ENCODE measurements around the gene TNNI3. TPM values are rescaled to one million over a fixed set of nuclear protein-coding genes. Genes with fewer than 3 reads are reported as not detected.

TNNI3 gene
- total and polyA plus RNA-seq, 10 of the 15 experiments (the other 5 are each of a cell fraction or from before 2014, with no cell fraction given), result not detected

DNA sequence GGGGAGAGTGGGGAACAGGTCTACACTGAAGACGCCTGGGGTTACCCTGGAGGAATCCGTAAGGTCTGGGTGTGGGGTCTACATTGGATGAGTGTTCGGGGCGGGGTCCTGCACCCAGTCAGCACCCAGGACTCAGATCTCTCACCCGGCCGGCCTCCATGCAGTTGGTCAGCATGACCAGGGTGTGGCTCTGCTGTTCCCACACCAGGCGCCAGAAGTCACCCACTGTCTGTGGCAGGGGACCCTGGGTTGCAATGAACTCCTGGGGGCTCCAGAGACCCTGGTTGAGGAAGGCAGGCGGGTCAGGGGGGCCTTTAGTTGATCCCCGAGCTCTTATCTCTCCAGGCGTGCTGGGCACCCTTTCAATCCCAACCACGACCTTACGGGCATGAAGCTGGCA lies 28.5 kb upstream of the TNNI3 start (continued):
- no peak for TF ChIP-seq NR2C2 (IDR thresholded peaks at IDR 0.05; ENCODE audit: borderline replicate concordance, control insufficient read depth, insufficient read length, low read depth)

DNA sequence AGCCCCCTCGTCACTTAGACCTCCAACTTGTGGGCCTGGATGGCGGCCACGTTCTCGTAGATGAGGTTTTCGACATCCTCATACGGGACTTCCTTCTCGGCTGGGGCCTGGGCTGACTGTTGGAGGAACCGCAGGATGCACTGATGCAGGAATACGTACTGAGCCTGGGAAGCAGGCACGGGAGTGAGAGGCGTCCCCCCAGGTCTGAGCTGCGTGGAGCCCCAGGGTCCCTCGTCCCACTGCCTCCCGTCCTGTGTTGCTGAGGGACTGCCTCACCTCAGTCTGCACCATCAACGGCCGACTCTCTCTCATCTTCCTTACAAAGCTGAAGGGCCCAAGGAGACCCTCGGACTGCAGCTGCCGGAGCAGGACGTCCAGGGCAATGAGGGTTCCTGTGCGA lies 24.2 kb upstream of the TNNI3 start:
- Histone ChIP-seq H3K9me3 (replicated peaks; ENCODE audit: control insufficient read depth, insufficient read depth, low read length) (no peaks in the 10 kb centered on the region), H3K4me3 (no peak overlapping the region), H3K27ac (ENCODE audit: control insufficient read depth, insufficient read depth) (no peak overlapping the region), H3K79me2 (ENCODE audit: control insufficient read depth, insufficient read depth, low read length) (no peaks in the 10 kb centered on the region), H3K4me2 (ENCODE audit: control insufficient read depth, insufficient read depth) (no peak overlapping the region), H3K4me1 (ENCODE audit: control insufficient read depth, insufficient read depth, low read length) (peaks cover 12% of the 10 kb centered on the region), H3K9ac (ENCODE audit: control insufficient read depth, insufficient read depth, low read length) (no peak overlapping the region), H4K20me1 (ENCODE audit: control insufficient read depth, insufficient read depth) (no peaks in the 10 kb centered on the region), H2AFZ (ENCODE audit: control insufficient read depth, low read depth, low read length) (no peak overlapping the region), H3K36me3 (ENCODE audit: control insufficient read depth in 2 of 2, insufficient read depth in 2 of 2, low read length in 1 of 2) (no peaks in the 10 kb centered on the region), H3K27me3 (replicated peaks in 1 of 2; ENCODE audit: control insufficient read depth in 2 of 2, insufficient read depth in 2 of 2, low read length in 1 of 2) (no peaks in the 10 kb centered on the region; a peak in 1 of 4 replicates)
- no peak for FAIRE-seq
- ATAC-seq, result no peak
- POLR2A ChIA-PET, result no interaction called here
- DNase-seq (ENCODE audit: low read depth, low spot score), result no peak
- BruUV-seq (replicated peaks), result no TSS peak
- TF ChIP-seq, protein P1, sequence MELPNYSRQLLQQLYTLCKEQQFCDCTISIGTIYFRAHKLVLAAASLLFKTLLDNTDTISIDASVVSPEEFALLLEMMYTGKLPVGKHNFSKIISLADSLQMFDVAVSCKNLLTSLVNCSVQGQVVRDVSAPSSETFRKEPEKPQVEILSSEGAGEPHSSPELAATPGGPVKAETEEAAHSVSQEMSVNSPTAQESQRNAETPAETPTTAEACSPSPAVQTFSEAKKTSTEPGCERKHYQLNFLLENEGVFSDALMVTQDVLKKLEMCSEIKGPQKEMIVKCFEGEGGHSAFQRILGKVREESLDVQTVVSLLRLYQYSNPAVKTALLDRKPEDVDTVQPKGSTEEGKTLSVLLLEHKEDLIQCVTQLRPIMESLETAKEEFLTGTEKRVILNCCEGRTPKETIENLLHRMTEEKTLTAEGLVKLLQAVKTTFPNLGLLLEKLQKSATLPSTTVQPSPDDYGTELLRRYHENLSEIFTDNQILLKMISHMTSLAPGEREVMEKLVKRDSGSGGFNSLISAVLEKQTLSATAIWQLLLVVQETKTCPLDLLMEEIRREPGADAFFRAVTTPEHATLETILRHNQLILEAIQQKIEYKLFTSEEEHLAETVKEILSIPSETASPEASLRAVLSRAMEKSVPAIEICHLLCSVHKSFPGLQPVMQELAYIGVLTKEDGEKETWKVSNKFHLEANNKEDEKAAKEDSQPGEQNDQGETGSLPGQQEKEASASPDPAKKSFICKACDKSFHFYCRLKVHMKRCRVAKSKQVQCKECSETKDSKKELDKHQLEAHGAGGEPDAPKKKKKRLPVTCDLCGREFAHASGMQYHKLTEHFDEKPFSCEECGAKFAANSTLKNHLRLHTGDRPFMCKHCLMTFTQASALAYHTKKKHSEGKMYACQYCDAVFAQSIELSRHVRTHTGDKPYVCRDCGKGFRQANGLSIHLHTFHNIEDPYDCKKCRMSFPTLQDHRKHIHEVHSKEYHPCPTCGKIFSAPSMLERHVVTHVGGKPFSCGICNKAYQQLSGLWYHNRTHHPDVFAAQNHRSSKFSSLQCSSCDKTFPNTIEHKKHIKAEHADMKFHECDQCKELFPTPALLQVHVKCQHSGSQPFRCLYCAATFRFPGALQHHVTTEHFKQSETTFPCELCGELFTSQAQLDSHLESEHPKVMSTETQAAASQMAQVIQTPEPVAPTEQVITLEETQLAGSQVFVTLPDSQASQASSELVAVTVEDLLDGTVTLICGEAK (IDR thresholded peaks at IDR 0.05; ENCODE audit: borderline replicate concordance), result no peak
- no peak for TF ChIP-seq NBN (IDR thresholded peaks at IDR 0.05)
- 44% methylated on average over 20 of the region's 20 CpGs for WGBS (ENCODE audit: insufficient coverage, insufficient replicate concordance, low lambda C conversion rate, missing lambda C conversion rate)
- in situ Hi-C loops (cut with MboI), result no loop called here
- intact Hi-C loops (cut with micrococcal nuclease; ENCODE audit: unreplicated experiment), result no loop called here
- SMC1A ChIA-PET (ENCODE audit: uncharacterized antibody, unreplicated experiment), result no interaction called here
- RAD21 ChIA-PET (ENCODE audit: unreplicated experiment), result no interaction called here
- CTCF ChIA-PET, result no interaction called here

Data from GM12878 (cell line).